ENCODE measurements around the gene HHAT. TPM values are rescaled to one million over a fixed set of nuclear protein-coding genes. Genes with fewer than 3 reads are reported as not detected.

HHAT gene
- total RNA-seq, 1 experiment from 2014 or later: 2.3 TPM

DNA sequence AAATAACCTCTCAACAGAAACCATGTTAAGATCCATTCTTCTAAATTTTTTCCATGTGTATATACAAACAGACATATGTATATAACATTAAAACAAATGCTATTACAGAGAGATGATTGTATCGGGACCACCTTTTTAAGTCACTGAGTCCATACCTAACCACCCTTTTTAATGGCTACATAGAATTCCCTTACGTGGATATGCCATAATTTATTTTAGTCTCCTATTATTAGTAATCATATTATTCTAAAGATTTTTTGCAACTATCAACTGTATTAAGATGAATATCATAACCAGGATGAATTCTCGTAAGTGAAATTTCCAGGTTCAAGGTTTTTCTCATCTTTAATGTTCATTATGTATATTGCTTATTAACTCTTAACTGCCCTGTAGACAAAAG lies 259.7 kb downstream of the HHAT start:
- Histone ChIP-seq H3K9me2 (replicated peaks; ENCODE audit: insufficient read depth, low read length) (no peaks in the 10 kb centered on the region), H2AFZ (ENCODE audit: low read length) (no peak overlapping the region), H3K4me2 (ENCODE audit: low read depth, low read length, poor library complexity, severe bottlenecking) (no peak overlapping the region), H3K36me3 (ENCODE audit: insufficient read depth, low read length) (no peaks in the 10 kb centered on the region), H3K9ac (ENCODE audit: low read length) (no peak overlapping the region), H3K79me2 (ENCODE audit: low read length) (no peaks in the 10 kb centered on the region), H4K20me1 (ENCODE audit: insufficient read depth, low read depth, low read length) (no peaks in the 10 kb centered on the region), H3K4me3 (ENCODE audit: low read length) (no peak overlapping the region), H3K27me3 (ENCODE audit: low read length) (no peaks in the 10 kb centered on the region), H3K27ac (ENCODE audit: low read length) (no peak overlapping the region), H3K4me1 (ENCODE audit: low read length) (peaks cover 5% of the 10 kb centered on the region), H3K9me3 (ENCODE audit: low read length) (no peaks in the 10 kb centered on the region)
- DNase-seq: no peak

DNA sequence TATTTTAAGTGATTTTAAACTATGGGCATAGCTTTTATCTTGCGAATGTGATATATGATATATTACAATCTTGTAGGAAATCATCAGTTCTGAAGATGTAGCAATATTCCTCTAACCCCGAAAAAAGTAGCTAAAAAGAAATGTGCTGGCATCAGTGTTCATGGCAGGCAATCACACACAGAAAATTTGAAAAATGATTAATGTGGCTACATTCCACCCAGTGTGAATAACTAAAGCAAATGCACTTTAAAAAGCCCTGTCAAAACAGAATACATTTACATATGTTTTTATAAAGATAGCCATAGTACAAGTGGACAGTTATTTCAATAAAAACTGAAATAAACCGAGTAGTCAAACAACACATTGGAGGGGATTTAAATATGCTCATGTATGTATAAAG lies 260.2 kb downstream of the HHAT start:
- Histone ChIP-seq H3K27ac (ENCODE audit: low read length) (no peak overlapping the region), H3K79me2 (ENCODE audit: low read length) (no peaks in the 10 kb centered on the region), H2AFZ (ENCODE audit: low read length) (no peak overlapping the region), H3K27me3 (ENCODE audit: low read length) (no peaks in the 10 kb centered on the region), H3K4me3 (ENCODE audit: low read length) (no peak overlapping the region), H3K4me2 (ENCODE audit: low read depth, low read length, poor library complexity, severe bottlenecking) (no peak overlapping the region), H3K36me3 (ENCODE audit: insufficient read depth, low read length) (no peaks in the 10 kb centered on the region), H4K20me1 (ENCODE audit: insufficient read depth, low read depth, low read length) (no peaks in the 10 kb centered on the region), H3K9me3 (ENCODE audit: low read length) (no peaks in the 10 kb centered on the region), H3K9ac (ENCODE audit: low read length) (no peak overlapping the region), H3K4me1 (ENCODE audit: low read length) (peaks cover 5% of the 10 kb centered on the region), H3K9me2 (replicated peaks; ENCODE audit: insufficient read depth, low read length) (no peaks in the 10 kb centered on the region)
- DNase-seq: no peak

DNA sequence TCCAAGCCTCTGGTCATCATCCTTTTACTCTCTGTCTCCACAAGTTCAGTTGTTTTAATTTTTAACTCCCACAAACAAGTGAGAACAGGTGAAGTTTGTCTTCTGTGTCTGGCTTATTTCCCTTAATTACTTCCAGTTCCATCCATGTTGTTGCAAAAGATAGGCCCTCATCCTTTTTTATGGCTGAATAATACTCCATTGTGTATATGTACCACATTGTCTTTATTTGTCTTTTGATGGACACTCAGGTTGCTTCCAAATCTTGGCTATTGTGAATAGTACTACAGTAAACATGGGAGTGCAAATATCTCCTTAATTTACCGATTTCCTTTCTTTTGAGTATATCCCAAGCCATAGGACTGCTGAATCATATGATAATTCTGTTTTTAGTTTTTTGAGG lies 262.5 kb downstream of the HHAT start:
- no peak overlapping the region for H3K4me3 ChIP-seq (ENCODE audit: low read length)
- H3K9me2 ChIP-seq (replicated peaks; ENCODE audit: insufficient read depth, low read length): no peaks in the 10 kb centered on the region
- H4K20me1 ChIP-seq (ENCODE audit: insufficient read depth, low read depth, low read length): no peaks in the 10 kb centered on the region
- H2AFZ ChIP-seq (ENCODE audit: low read length): no peak overlapping the region
- H3K4me1 ChIP-seq (ENCODE audit: low read length): no peaks in the 10 kb centered on the region
- H3K27me3 ChIP-seq (ENCODE audit: low read length): no peaks in the 10 kb centered on the region
- H3K4me2 ChIP-seq (ENCODE audit: low read depth, low read length, poor library complexity, severe bottlenecking): no peak overlapping the region
- no peak overlapping the region for H3K27ac ChIP-seq (ENCODE audit: low read length)
- DNase-seq: no peak
- no peaks in the 10 kb centered on the region for H3K9me3 ChIP-seq (ENCODE audit: low read length)
- H3K36me3 ChIP-seq (ENCODE audit: insufficient read depth, low read length): no peaks in the 10 kb centered on the region
- no peak overlapping the region for H3K9ac ChIP-seq (ENCODE audit: low read length)
- H3K79me2 ChIP-seq (ENCODE audit: low read length): no peaks in the 10 kb centered on the region

- no peak overlapping the region for H3K27ac ChIP-seq (ENCODE audit: low read length)
- H3K9me2 ChIP-seq (replicated peaks; ENCODE audit: insufficient read depth, low read length): no peaks in the 10 kb centered on the region
- H2AFZ ChIP-seq (ENCODE audit: low read length): no peak overlapping the region
- H3K4me3 ChIP-seq (ENCODE audit: low read length): no peak overlapping the region
- H3K4me1 ChIP-seq (ENCODE audit: low read length): no peaks in the 10 kb centered on the region
- no peaks in the 10 kb centered on the region for H3K79me2 ChIP-seq (ENCODE audit: low read length)
- no peak overlapping the region for H3K9ac ChIP-seq (ENCODE audit: low read length)
- no peak for DNase-seq
- no peaks in the 10 kb centered on the region for H3K36me3 ChIP-seq (ENCODE audit: insufficient read depth, low read length)
- no peaks in the 10 kb centered on the region for H3K27me3 ChIP-seq (ENCODE audit: low read length)
- no peak overlapping the region for H3K4me2 ChIP-seq (ENCODE audit: low read depth, low read length, poor library complexity, severe bottlenecking)
- H4K20me1 ChIP-seq (ENCODE audit: insufficient read depth, low read depth, low read length): no peaks in the 10 kb centered on the region
- H3K9me3 ChIP-seq (ENCODE audit: low read length): no peaks in the 10 kb centered on the region
Measured at GRCh38 chr1:210594605-210595004, 265.9 kb downstream of the HHAT start.

DNA sequence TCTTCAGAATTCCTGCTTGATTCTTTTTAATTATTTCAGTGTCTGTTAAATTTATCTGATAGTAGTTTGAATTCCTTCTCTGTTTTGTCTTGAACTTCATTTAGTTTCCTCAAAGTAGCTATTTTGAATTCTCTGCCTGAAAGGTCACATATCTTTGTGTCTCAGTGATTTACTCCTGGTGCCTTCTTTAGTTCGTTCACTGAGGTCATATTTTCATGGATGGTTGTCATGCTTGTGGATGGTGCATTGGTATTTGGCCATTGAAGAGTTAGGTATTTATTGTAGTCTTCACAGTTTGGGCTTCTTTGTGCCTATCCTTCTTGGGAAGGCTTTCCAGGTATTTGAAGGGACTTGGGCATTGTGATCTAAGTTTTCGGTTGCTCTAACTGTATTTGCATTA lies 267.9 kb downstream of the HHAT start:
- no peak for DNase-seq
- H3K79me2 ChIP-seq (ENCODE audit: low read length): no peaks in the 10 kb centered on the region
- H3K4me2 ChIP-seq (ENCODE audit: low read depth, low read length, poor library complexity, severe bottlenecking): no peak overlapping the region
- no peaks in the 10 kb centered on the region for H3K4me1 ChIP-seq (ENCODE audit: low read length)
- H3K27me3 ChIP-seq (ENCODE audit: low read length): no peaks in the 10 kb centered on the region
- H3K9me2 ChIP-seq (replicated peaks; ENCODE audit: insufficient read depth, low read length): no peaks in the 10 kb centered on the region
- H3K36me3 ChIP-seq (ENCODE audit: insufficient read depth, low read length): no peaks in the 10 kb centered on the region
- no peak overlapping the region for H3K9ac ChIP-seq (ENCODE audit: low read length)
- H4K20me1 ChIP-seq (ENCODE audit: insufficient read depth, low read depth, low read length): no peaks in the 10 kb centered on the region
- no peak overlapping the region for H2AFZ ChIP-seq (ENCODE audit: low read length)
- H3K27ac ChIP-seq (ENCODE audit: low read length): no peak overlapping the region
- no peak overlapping the region for H3K4me3 ChIP-seq (ENCODE audit: low read length)
- H3K9me3 ChIP-seq (ENCODE audit: low read length): no peaks in the 10 kb centered on the region

DNA sequence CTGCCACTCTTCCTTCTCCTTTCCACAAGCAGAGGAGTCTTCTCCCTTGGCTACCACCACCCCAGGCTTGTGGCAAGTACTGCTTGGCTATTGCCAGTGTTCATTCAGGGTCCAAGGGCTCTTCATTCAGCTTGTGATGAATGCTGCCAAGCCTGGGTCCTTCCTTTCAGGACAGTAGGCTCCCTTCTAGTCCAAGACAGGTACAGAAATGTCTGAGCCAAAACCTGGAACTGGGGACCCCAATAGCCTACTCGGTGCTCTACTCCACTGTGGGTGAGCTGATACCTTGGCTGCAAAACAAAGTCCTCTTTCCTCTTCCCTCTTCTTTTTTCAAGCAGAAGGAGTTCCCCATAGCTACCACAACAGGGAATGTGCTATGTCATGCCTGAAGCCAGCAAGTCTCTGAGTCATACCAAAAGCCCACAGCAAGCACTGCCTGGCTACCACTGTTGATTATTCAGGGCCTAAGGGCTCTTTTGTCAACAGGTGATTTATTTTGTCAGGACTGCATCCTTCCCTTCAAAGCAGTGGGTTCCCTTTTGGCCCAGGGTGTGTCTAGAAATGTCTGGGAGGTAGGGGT lies 268.9 kb downstream of the HHAT start:
- no peaks in the 10 kb centered on the region for H3K27me3 ChIP-seq (ENCODE audit: low read length)
- no peak overlapping the region for H2AFZ ChIP-seq (ENCODE audit: low read length)

GRCh38 chr1:210598135-210598652 lies 269.5 kb downstream of the HHAT start:
- Histone ChIP-seq H3K36me3 (ENCODE audit: insufficient read depth, low read length) (no peaks in the 10 kb centered on the region), H3K4me3 (ENCODE audit: low read length) (no peak overlapping the region), H3K27ac (ENCODE audit: low read length) (no peak overlapping the region), H4K20me1 (ENCODE audit: insufficient read depth, low read depth, low read length) (no peaks in the 10 kb centered on the region), H3K4me2 (ENCODE audit: low read depth, low read length, poor library complexity, severe bottlenecking) (no peak overlapping the region), H3K9me3 (ENCODE audit: low read length) (no peaks in the 10 kb centered on the region), H3K27me3 (ENCODE audit: low read length) (no peaks in the 10 kb centered on the region), H2AFZ (ENCODE audit: low read length) (no peak overlapping the region), H3K4me1 (ENCODE audit: low read length) (no peaks in the 10 kb centered on the region), H3K9me2 (replicated peaks; ENCODE audit: insufficient read depth, low read length) (no peaks in the 10 kb centered on the region), H3K79me2 (ENCODE audit: low read length) (no peaks in the 10 kb centered on the region), H3K9ac (ENCODE audit: low read length) (no peak overlapping the region)
- no peak for DNase-seq

More for the DNA sequence above, 268.9 kb downstream of the HHAT start:
- H3K4me1 ChIP-seq (ENCODE audit: low read length): no peaks in the 10 kb centered on the region
- no peak overlapping the region for H3K4me3 ChIP-seq (ENCODE audit: low read length)
- no peak overlapping the region for H3K9ac ChIP-seq (ENCODE audit: low read length)
- no peaks in the 10 kb centered on the region for H3K9me3 ChIP-seq (ENCODE audit: low read length)
- no peaks in the 10 kb centered on the region for H3K36me3 ChIP-seq (ENCODE audit: insufficient read depth, low read length)
- H3K4me2 ChIP-seq (ENCODE audit: low read depth, low read length, poor library complexity, severe bottlenecking): no peak overlapping the region
- no peaks in the 10 kb centered on the region for H4K20me1 ChIP-seq (ENCODE audit: insufficient read depth, low read depth, low read length)
- H3K27ac ChIP-seq (ENCODE audit: low read length): no peak overlapping the region
- no peak for DNase-seq
- no peaks in the 10 kb centered on the region for H3K9me2 ChIP-seq (replicated peaks; ENCODE audit: insufficient read depth, low read length)
- H3K79me2 ChIP-seq (ENCODE audit: low read length): no peaks in the 10 kb centered on the region

- Histone ChIP-seq H3K9me2 (replicated peaks; ENCODE audit: insufficient read depth, low read length) (no peaks in the 10 kb centered on the region), H2AFZ (ENCODE audit: low read length) (no peak overlapping the region), H3K27me3 (ENCODE audit: low read length) (no peaks in the 10 kb centered on the region), H3K79me2 (ENCODE audit: low read length) (no peaks in the 10 kb centered on the region), H3K27ac (ENCODE audit: low read length) (no peak overlapping the region), H3K9me3 (ENCODE audit: low read length) (no peaks in the 10 kb centered on the region), H3K4me2 (ENCODE audit: low read depth, low read length, poor library complexity, severe bottlenecking) (no peak overlapping the region), H3K36me3 (ENCODE audit: insufficient read depth, low read length) (no peaks in the 10 kb centered on the region), H3K4me1 (ENCODE audit: low read length) (no peaks in the 10 kb centered on the region), H4K20me1 (ENCODE audit: insufficient read depth, low read depth, low read length) (no peaks in the 10 kb centered on the region), H3K9ac (ENCODE audit: low read length) (no peak overlapping the region), H3K4me3 (ENCODE audit: low read length) (no peak overlapping the region)
- no peak for DNase-seq
Measured at GRCh38 chr1:210600421-210601159, 271.9 kb downstream of the HHAT start.

All from Karpas-422 (cell line).